SK-N-SH treated with all-trans-retinoic acid at 6 μM for 48 hours (cell line): ENCODE data around the gene SULT1B1.

Experiments used
- ATAC-seq: fragments of 200-7000 bp; cut with Tn5 transposase; 3 replicates; pipeline ENCODE4 v1.9.1; 2020; ENCODE audit warnings: mild to moderate bottlenecking, moderate library complexity
- ARNTL ChIP-seq: fragments of 450-650 bp; formaldehyde crosslinking; IDR thresholded peaks from 2 replicates; pipeline ENCODE4 v1.5.0; 2020; ENCODE audit warnings: low read depth, mild to moderate bottlenecking, moderate library complexity, borderline replicate concordance
- BACH2 ChIP-seq: fragments of 250-450 bp; sonication (Bioruptor Pico); IDR thresholded peaks from 2 replicates; pipeline ENCODE4 v1.9.0; 2021; ENCODE audit warnings: mild to moderate bottlenecking, borderline replicate concordance
- CREB5 ChIP-seq: fragments of 250-450 bp; sonication (Bioruptor Pico); IDR thresholded peaks from 2 replicates; pipeline ENCODE4 v1.5.1; 2020; ENCODE audit warnings: low read depth, mild to moderate bottlenecking, moderate library complexity
- CSDC2 ChIP-seq: fragments of 250-450 bp; sonication (Bioruptor Pico); IDR thresholded peaks from 2 replicates; pipeline ENCODE4 v1.5.0; 2020; ENCODE audit warnings: mild to moderate bottlenecking, moderate library complexity
- CSRNP3 ChIP-seq: fragments of 250-450 bp; sonication (Bioruptor Pico); IDR thresholded peaks from 2 replicates; pipeline ENCODE4 v1.5.1; 2021; ENCODE audit warnings: mild to moderate bottlenecking, moderate library complexity
- ESRRG ChIP-seq: fragments of 250-450 bp; sonication (Bioruptor Pico); IDR thresholded peaks from 2 replicates; pipeline ENCODE4 v1.6.1; 2021; ENCODE audit warnings: mild to moderate bottlenecking
- GLIS3 ChIP-seq: fragments of 250-450 bp; sonication (Bioruptor Pico); IDR thresholded peaks from 2 replicates; pipeline ENCODE4 v1.5.0; 2020; ENCODE audit warnings: mild to moderate bottlenecking, moderate library complexity
- OSR1 ChIP-seq: fragments of 250-450 bp; sonication (Bioruptor Pico); IDR thresholded peaks from 2 replicates; pipeline ENCODE4 v1.8.0; 2022; ENCODE audit warnings: moderate library complexity, mild to moderate bottlenecking, inconsistent platforms
- PATZ1 ChIP-seq: fragments of 250-450 bp; sonication (Bioruptor Pico); IDR thresholded peaks from 2 replicates; pipeline ENCODE4 v1.8.0; 2020; ENCODE audit warnings: mild to moderate bottlenecking, moderate library complexity, borderline replicate concordance
- POU6F1 ChIP-seq: fragments of 250-450 bp; sonication (Bioruptor Pico); IDR thresholded peaks from 2 replicates; pipeline ENCODE4 v1.8.0; 2021; ENCODE audit warnings: low read depth, mild to moderate bottlenecking, moderate library complexity, borderline replicate concordance
- PPARA ChIP-seq: fragments of 250-450 bp; sonication (Bioruptor Pico); IDR thresholded peaks from 2 replicates; pipeline ENCODE4 v1.5.0; 2020; ENCODE audit warnings: mild to moderate bottlenecking, borderline replicate concordance
- RARB ChIP-seq: fragments of 250-450 bp; sonication (Bioruptor Pico); IDR thresholded peaks from 2 replicates; pipeline ENCODE4 v1.8.0; 2021; ENCODE audit warnings: mild to moderate bottlenecking, moderate library complexity
- SNAI2 ChIP-seq: fragments of 250-450 bp; sonication (Bioruptor Pico); IDR thresholded peaks from 2 replicates; pipeline ENCODE4 v1.5.0; 2020; ENCODE audit warnings: mild to moderate bottlenecking, moderate library complexity
- TCF4 ChIP-seq: fragments of 250-450 bp; sonication (Bioruptor Pico); IDR thresholded peaks from 2 replicates; pipeline ENCODE4 v1.8.0; 2021; ENCODE audit warnings: mild to moderate bottlenecking, moderate library complexity, borderline replicate concordance
- TOX ChIP-seq: fragments of 250-450 bp; sonication (Bioruptor Pico); IDR thresholded peaks from 2 replicates; pipeline ENCODE4 v1.8.0; 2021; ENCODE audit warnings: mild to moderate bottlenecking, moderate library complexity, borderline replicate concordance
- TSHZ2 ChIP-seq: fragments of 250-450 bp; sonication (Bioruptor Pico); IDR thresholded peaks from 2 replicates; pipeline ENCODE4 v1.5.0; 2020; ENCODE audit warnings: mild to moderate bottlenecking, moderate library complexity
- ZC3H10 ChIP-seq: fragments of 250-450 bp; sonication (Bioruptor Pico); IDR thresholded peaks from 2 replicates; pipeline ENCODE4 v1.5.1; 2021; ENCODE audit warnings: mild to moderate bottlenecking, moderate library complexity
- ZFP3 ChIP-seq: fragments of 250-450 bp; sonication (Bioruptor Pico); IDR thresholded peaks from 2 replicates; pipeline ENCODE4 v1.5.0; 2020; ENCODE audit warnings: mild to moderate bottlenecking, moderate library complexity
- ZFP30 ChIP-seq: fragments of 450-650 bp; formaldehyde crosslinking; IDR thresholded peaks from 2 replicates; pipeline ENCODE4 v1.5.0; 2022; ENCODE audit warnings: mild to moderate bottlenecking, moderate library complexity
- ZNF565 ChIP-seq: fragments of 450-650 bp; formaldehyde crosslinking; conservative IDR thresholded peaks from 2 replicates; pipeline ENCODE4 v1.5.0; 2020; ENCODE audit warnings: low read depth, mild to moderate bottlenecking, moderate library complexity
- ZNF70 ChIP-seq: fragments of 450-650 bp; formaldehyde crosslinking; IDR thresholded peaks from 2 replicates; pipeline ENCODE4 v1.5.0; 2020; ENCODE audit warnings: mild to moderate bottlenecking, moderate library complexity
- ZNF8 ChIP-seq: fragments of 450-650 bp; formaldehyde crosslinking; IDR thresholded peaks from 2 replicates; pipeline ENCODE4 v1.5.0; 2020; ENCODE audit warnings: mild to moderate bottlenecking, moderate library complexity

Gene SULT1B1

GRCh38 chr4:69754926-69755580, 5.4 kb downstream of the SULT1B1 start:
- no peak for TF ChIP-seq POU6F1 (CRISPR knock-in tag)
- no peak for TF ChIP-seq OSR1 (CRISPR knock-in tag)
- no peak for TF ChIP-seq TOX (CRISPR knock-in tag)
- no peak for TF ChIP-seq BACH2 (CRISPR knock-in tag)
- TF ChIP-seq PATZ1 (CRISPR knock-in tag) = no peak
- TF ChIP-seq PPARA (CRISPR knock-in tag) = no peak
- no peak for TF ChIP-seq CSDC2 (CRISPR knock-in tag)
- TF ChIP-seq ZFP3 (CRISPR knock-in tag) = no peak
- no peak for TF ChIP-seq RARB
- TF ChIP-seq ZNF8 = no peak
- no peak for TF ChIP-seq ESRRG
- no peak for TF ChIP-seq CREB5 (CRISPR knock-in tag)
- TF ChIP-seq ZC3H10 = no peak
- TF ChIP-seq GLIS3 (CRISPR knock-in tag) = no peak
- TF ChIP-seq TCF4 (CRISPR knock-in tag) = no peak
- no peak for ATAC-seq

- TF ChIP-seq ESRRG (no peak), BACH2 (CRISPR knock-in tag) (no peak), ZNF70 (CRISPR knock-in tag) (no peak), TSHZ2 (CRISPR knock-in tag) (no peak), ARNTL (CRISPR knock-in tag) (no peak), CSDC2 (CRISPR knock-in tag) (no peak), ZFP30 (CRISPR knock-in tag) (no peak), CSRNP3 (CRISPR knock-in tag) (no peak), ZNF8 (no peak), ZNF565 (CRISPR knock-in tag) (no peak), SNAI2 (CRISPR knock-in tag) (no peak), TCF4 (CRISPR knock-in tag) (no peak), TOX (CRISPR knock-in tag) (no peak)
- peak; percentile 41; the same call in 2 of the 3 replicates for ATAC-seq
Observed at GRCh38 chr4:69753686-69754085, 6.7 kb downstream of the SULT1B1 start.

- peak; percentile 28 for ATAC-seq
- no peak for TF ChIP-seq CSDC2 (CRISPR knock-in tag)
- no peak for TF ChIP-seq CREB5 (CRISPR knock-in tag)
- no peak for TF ChIP-seq ARNTL (CRISPR knock-in tag)
- no peak for TF ChIP-seq ZFP30 (CRISPR knock-in tag)
- TF ChIP-seq TSHZ2 (CRISPR knock-in tag) = no peak
- no peak for TF ChIP-seq TOX (CRISPR knock-in tag)
- TF ChIP-seq CSRNP3 (CRISPR knock-in tag) = no peak
- no peak for TF ChIP-seq ESRRG
- no peak for TF ChIP-seq OSR1 (CRISPR knock-in tag)
Observed at GRCh38 chr4:69750346-69750745, 10.1 kb downstream of the SULT1B1 start.
